Measurements from ENCODE around the gene GNG7.

GRCh38 chr19:2627855-2628254, 74.6 kb downstream of the GNG7 start:
- TF ChIP-seq CTCF (IDR thresholded peaks at IDR 0.05) = no peak
- TF ChIP-seq POLR2A (IDR thresholded peaks at IDR 0.05) = no peak
